Duodenal mucosa (tissue), 2 donors: ENCODE results near the gene TLE2.

Experiments
- H3K27ac ChIP-seq: one replicate; pipeline ENCODE4 v1.7.0; 2013; ENCODE audit warnings: low read depth, low read length
- H3K27me3 ChIP-seq, 2 donors: one replicate each; pipeline ENCODE4 v1.7.0; 2013; ENCODE audit warnings: low read length in 2 of 2, control low read depth in 1 of 2; ENCODE audit not compliant: insufficient read depth in 2 of 2, control insufficient read depth in 1 of 2
- H3K36me3 ChIP-seq, 2 donors: one replicate each; pipeline ENCODE4 v1.7.0; 2013; ENCODE audit warnings: low read length in 2 of 2, control low read depth in 1 of 2; ENCODE audit not compliant: insufficient read depth in 2 of 2, control insufficient read depth in 1 of 2
- H3K4me1 ChIP-seq, 2 donors: one replicate each; pipeline ENCODE4 v1.7.0; 2013; ENCODE audit warnings: low read length in 2 of 2, control low read depth in 1 of 2; ENCODE audit not compliant: insufficient read depth in 2 of 2, control insufficient read depth in 1 of 2
- H3K4me3 ChIP-seq, 2 donors: one replicate each; pipeline ENCODE4 v1.7.0; 2013; ENCODE audit warnings: low read length in 2 of 2, low read depth in 1 of 2
- H3K9ac ChIP-seq, 2 donors: one replicate each; pipeline ENCODE4 v1.7.0; 2013; ENCODE audit warnings: low read length in 2 of 2, low read depth in 1 of 2
- H3K9me3 ChIP-seq, 2 donors: one replicate each; pipeline ENCODE4 v1.7.0; 2013; ENCODE audit warnings: low read length in 2 of 2, control low read depth in 1 of 2; ENCODE audit not compliant: control insufficient read depth in 1 of 2

Gene TLE2

DNA sequence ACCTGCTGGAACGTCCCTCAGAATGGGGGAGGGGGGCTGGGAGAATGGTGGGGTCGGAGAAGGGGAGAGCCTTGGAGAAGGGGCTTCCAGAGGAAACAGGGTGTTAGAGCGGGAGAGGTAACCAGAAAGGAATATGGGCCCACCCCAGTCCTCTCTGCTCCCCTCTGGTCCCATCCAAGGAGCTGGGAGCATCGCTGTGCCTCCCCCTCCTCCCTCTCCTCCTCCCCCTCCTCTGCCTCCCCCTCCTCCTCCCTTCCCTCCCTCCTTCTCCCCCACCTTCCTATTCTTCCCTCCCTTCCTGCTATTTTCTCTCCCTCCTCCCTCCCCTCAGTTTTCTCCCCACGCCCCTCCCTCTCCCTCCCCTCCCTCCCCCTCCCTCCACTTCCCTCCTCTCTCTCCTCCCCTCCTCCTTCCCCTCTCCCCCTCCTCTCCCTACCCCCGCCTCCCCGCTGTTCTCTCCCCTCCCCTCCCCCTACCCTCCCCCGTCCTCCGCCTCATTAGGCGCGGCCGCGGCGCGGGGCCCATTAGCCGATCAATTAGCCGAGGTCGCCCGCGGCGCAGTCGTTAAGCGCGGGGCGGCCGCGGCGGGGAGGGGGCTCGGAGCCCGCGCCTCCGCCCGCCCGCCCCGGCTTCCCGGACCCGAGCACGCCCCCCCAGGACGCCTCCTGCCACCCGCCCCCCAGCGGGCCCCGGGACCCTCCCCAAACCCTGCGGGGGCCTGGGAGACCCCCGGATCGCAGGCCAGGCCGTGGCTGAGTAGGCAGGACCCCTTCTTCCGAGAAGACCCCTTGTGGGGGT lies 17.8 kb upstream of the TLE2 start:
- Histone ChIP-seq H3K9me3 (no peaks in the 10 kb centered on the region), H3K27me3 (no peaks in the 10 kb centered on the region), H3K4me1 (peaks cover 0 to 8% of the 10 kb centered on the region in 2 donors), H3K4me3 (peak overlapping the region in 1 of 2 donors; percentile 57), H3K36me3 (no peaks in the 10 kb centered on the region), H3K27ac (no peak overlapping the region), H3K9ac (no peak overlapping the region)

DNA sequence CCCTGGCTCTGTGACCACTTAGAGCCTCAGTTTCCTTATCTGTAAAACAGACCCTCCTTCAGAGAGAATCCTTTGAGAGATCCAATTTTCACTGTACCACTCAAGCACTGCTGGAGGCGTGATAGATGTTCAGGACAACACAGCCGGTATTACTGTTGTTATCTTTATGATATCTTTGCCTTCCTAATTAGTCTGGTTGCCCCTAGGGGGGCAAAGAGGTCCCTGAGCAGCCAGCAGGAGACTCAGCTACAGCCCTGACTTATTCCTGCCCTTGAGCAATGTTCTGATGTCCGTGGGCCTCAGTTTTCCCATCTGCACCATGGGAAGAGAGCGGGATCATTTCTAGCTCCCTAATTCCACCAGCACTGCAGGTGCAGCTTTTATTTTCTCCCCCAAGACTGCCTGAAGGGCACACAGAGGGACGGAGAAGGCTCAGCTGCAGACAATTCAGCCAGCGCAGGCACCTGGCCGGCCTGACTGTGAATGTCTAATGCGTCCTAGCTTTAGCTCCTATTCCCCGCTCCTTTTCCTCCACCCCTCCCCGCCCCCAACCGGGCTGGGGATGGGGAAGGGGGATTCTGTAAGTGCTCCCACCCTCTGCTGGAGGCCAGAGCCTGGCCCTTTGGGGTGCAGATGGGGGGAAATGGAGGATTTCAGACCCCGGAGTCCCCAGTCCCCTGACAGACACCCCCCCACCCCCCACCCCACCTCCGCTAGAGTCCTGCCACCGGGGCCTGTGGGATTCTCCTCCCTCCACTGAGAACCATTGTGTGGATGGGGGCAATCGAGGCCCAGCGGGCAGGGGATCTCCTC lies 17.0 kb upstream of the TLE2 start:
- no peak overlapping the region for H3K9ac ChIP-seq
- H3K36me3 ChIP-seq: no peaks in the 10 kb centered on the region
- H3K27me3 ChIP-seq: no peaks in the 10 kb centered on the region
- no peak overlapping the region for H3K4me3 ChIP-seq
- peaks cover 0 to 6% of the 10 kb centered on the region in 2 donors for H3K4me1 ChIP-seq
- H3K9me3 ChIP-seq: no peaks in the 10 kb centered on the region
- no peak overlapping the region for H3K27ac ChIP-seq

DNA sequence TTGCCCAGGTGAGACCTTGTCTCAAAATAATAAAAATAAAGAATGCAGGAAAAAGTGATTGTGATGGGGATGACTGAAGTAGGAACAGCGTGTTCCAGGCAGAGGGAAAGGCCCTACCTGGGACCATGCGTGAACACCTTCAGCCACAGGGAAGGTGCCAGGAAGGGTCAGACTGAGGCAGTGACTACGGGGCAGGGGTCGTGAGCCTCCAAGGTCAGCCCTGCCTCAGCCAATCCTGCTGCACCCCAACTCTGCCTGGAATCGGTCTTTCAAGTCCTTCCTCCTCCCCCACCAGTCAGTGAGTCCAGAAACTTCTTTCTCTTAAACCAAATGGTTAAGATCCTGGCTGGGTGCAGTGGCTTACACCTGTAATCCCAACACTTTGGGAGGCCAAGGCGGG lies 16.1 kb upstream of the TLE2 start:
- Histone ChIP-seq H3K9me3 (no peaks in the 10 kb centered on the region), H3K27me3 (no peaks in the 10 kb centered on the region), H3K4me1 (peaks cover 0 to 4% of the 10 kb centered on the region in 2 donors), H3K9ac (no peak overlapping the region), H3K36me3 (no peaks in the 10 kb centered on the region), H3K27ac (no peak overlapping the region), H3K4me3 (no peak overlapping the region)

DNA sequence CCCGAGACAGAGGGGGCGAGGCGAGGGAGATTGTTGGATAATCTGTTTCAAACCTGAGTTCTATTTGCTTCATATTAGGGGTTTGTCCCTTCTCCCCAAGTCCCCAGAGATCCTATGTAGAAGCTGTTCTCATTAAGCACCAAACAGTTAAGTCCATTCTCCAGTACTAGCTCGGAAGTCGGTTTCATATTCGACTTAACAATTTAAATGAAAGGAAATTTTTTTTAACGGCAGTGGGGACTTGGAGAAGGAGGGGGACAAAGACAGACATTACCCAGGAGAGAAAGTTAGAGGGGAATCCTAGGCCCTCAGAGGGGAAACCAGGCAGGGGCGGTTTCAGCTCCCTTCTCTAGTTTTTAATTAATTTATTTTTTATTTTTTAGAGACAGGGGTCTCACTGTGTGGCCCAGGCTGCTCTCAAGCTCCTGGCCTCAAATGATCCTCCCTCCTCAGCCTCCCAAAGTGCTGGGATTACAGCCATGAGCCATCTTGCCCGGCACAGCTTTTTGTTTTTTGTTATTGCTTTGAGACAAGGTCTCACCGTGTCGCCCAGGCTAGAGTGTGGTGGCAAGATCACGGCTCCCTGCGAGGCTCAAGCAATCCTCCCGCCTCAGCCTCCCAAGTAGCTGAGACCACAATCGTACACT lies 13.7 kb upstream of the TLE2 start:
- Histone ChIP-seq H3K4me3 (no peak overlapping the region), H3K36me3 (no peaks in the 10 kb centered on the region), H3K27me3 (no peaks in the 10 kb centered on the region), H3K9me3 (no peaks in the 10 kb centered on the region), H3K27ac (no peak overlapping the region), H3K4me1 (peaks cover 0 to 4% of the 10 kb centered on the region in 2 donors), H3K9ac (no peak overlapping the region)

DNA sequence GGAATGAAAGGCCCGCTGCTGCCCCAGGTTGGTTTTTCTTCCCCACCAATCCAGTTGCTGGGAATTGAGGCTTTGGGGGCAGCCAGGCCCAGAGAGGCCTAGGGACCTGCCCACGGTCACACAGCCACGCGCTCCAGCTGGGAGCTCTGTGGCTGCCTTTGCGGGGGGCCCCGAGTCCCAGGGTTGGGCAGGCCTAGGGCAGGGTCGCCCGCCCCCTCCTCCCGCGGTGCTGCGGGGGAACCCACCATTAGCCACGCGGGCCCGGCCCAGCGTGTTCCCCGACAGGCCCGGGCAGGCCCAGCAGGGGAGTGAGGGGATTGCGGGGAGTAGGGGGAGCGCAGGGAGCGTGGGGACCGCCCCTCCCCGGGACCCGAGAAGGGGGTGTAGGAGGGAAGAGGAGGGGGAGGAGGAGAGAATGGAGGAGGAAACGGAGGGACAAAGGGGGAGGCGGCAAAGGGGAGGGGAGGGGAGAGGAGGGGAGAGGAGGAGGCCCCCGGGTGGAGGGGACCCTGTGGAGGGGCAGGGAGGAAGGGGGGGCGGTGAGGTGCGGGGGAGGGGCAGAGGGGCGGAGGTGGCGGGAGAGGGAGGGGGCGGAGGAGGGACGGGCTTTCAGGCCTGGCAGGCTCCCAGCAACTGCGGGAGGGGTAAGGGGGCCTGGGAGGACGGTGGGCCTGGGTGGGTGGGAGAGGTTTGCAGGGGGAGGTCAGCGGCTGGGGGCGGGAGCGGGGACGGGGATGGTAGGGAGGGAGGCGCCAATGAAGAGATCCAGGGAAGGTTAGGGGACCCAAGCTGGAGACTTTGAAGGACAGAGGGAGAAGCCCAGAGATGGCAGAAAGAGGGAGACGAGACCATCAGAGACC lies 12.9 kb upstream of the TLE2 start:
- Histone ChIP-seq H3K27me3 (no peaks in the 10 kb centered on the region), H3K4me1 (no peaks in the 10 kb centered on the region), H3K9me3 (no peaks in the 10 kb centered on the region), H3K4me3 (no peak overlapping the region), H3K36me3 (no peaks in the 10 kb centered on the region), H3K9ac (no peak overlapping the region), H3K27ac (no peak overlapping the region)

DNA sequence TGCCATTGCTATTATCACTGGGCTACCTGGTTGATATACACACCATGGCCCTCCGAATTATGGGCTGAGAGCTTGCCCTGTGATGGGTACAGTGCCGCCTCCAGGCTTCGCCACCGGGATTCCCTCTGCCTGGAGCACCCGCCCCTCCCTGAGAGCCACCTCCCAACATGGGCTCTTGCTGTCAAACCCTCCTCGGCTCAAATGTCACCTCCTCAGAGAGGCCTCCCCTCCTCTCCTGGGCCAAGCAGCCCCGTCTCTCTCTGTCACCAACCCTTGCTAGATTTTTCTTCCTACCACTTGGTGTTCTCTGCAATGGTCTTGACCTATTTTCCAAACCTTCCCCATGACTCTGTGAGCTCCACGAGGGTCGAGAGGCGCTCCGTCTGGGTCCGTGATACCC lies 12.2 kb upstream of the TLE2 start:
- H3K27ac ChIP-seq: no peak overlapping the region
- H3K9me3 ChIP-seq: no peaks in the 10 kb centered on the region
- no peak overlapping the region for H3K4me3 ChIP-seq
- no peak overlapping the region for H3K9ac ChIP-seq
- no peaks in the 10 kb centered on the region for H3K36me3 ChIP-seq
- H3K27me3 ChIP-seq: no peaks in the 10 kb centered on the region
- H3K4me1 ChIP-seq: peaks cover 0 to 5% of the 10 kb centered on the region in 2 donors

DNA sequence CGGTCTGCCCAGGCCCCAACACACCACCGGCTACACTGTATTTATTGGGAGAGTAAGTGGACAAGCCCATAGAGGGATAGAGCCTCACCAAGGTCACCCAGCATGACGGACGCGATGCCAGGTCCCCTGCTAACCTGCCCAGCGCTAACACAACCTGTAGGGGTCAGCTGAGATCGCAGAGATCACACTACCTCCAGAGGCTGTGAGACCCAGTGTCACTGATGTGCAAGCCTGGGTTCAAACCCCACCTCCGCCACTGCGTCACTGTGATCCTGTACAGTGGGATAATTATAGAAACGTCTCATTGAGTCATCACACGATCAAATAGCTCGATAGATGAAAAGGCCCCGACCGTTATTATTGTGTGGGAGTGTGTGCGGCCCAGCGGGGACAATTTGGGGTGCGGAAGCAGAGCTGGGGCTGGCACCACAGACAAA lies 10.6 kb upstream of the TLE2 start:
- peaks cover 4 to 12% of the 10 kb centered on the region in 2 donors for H3K4me1 ChIP-seq
- H3K9ac ChIP-seq: no peak overlapping the region
- H3K4me3 ChIP-seq: no peak overlapping the region
- H3K27me3 ChIP-seq: no peaks in the 10 kb centered on the region
- H3K36me3 ChIP-seq: no peaks in the 10 kb centered on the region
- no peaks in the 10 kb centered on the region for H3K9me3 ChIP-seq
- no peak overlapping the region for H3K27ac ChIP-seq

DNA sequence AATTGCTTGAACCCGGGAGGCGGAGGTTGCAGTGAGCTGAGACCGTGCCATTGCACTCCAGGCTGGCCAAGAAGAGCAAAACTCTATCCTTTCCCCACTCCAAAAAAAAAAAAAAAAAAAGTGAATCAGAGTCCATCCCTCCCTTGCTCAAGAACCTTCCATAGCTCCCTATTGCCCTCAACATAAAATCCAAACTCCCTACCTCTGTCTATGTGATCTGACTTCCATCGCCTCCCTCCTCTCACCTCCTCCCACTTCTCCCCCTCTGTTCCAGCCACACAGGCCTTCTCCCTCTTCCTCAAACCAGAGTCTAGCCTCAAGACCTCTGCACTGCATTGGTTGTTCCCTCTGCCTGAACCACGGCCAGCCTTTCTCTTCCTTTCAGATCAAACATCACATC lies 10.0 kb upstream of the TLE2 start:
- peaks cover 10 to 18% of the 10 kb centered on the region in 2 donors for H3K4me1 ChIP-seq
- no peaks in the 10 kb centered on the region for H3K9me3 ChIP-seq
- H3K9ac ChIP-seq: no peak overlapping the region
- H3K27ac ChIP-seq: no peak overlapping the region
- no peaks in the 10 kb centered on the region for H3K27me3 ChIP-seq
- no peaks in the 10 kb centered on the region for H3K36me3 ChIP-seq
- no peak overlapping the region for H3K4me3 ChIP-seq

DNA sequence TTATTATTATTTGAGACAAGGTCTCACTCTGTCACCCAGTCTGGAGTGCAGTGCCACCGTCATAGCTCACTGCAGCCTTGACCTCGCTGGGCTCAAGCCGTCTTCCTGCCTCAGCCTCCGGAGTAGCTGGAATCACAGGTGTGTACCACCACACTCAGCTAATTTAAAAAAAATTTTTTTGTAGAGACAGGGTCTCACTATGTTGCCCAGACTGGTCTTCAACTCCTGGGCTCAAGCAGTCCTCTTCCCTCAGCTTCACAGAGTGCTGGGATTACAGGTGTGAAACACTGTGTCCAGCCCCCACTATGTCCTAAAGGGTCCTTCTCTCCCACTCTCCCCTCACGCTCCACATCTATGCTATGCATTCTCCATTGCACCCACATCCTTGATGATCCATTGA lies 9.1 kb upstream of the TLE2 start:
- H3K4me3 ChIP-seq: no peak overlapping the region
- H3K9ac ChIP-seq: no peak overlapping the region
- H3K36me3 ChIP-seq: no peaks in the 10 kb centered on the region
- H3K27ac ChIP-seq: no peak overlapping the region
- no peaks in the 10 kb centered on the region for H3K27me3 ChIP-seq
- H3K9me3 ChIP-seq: no peaks in the 10 kb centered on the region
- H3K4me1 ChIP-seq: peaks cover 10 to 18% of the 10 kb centered on the region in 2 donors
